BLaER1 (cell line): ENCODE results near the gene GLI1.
"Not testable (repeated sequence)": the region's sequence is repeated elsewhere in the genome, so short reads cannot be mapped to it uniquely, and the experiment has no call there.

Experiments used
- H3K27ac ChIP-seq: shearing (Covaris generic); formaldehyde crosslinking; 2 replicates; pipeline ENCODE4 v1.8.1; 2022
- H3K27me3 ChIP-seq: shearing (Covaris generic); formaldehyde crosslinking; 2 replicates; pipeline ENCODE4 v1.8.1; 2022
- H3K36me3 ChIP-seq: shearing (Covaris generic); formaldehyde crosslinking; 2 replicates; pipeline ENCODE4 v1.8.1; 2022
- H3K4me1 ChIP-seq: shearing (Covaris generic); formaldehyde crosslinking; 2 replicates; pipeline ENCODE4 v1.8.1; 2022
- H3K4me2 ChIP-seq: shearing (Covaris generic); formaldehyde crosslinking; 2 replicates; pipeline ENCODE4 v1.8.1; 2022
- H3K4me3 ChIP-seq: shearing (Covaris generic); formaldehyde crosslinking; 2 replicates; pipeline ENCODE4 v1.8.1; 2022
- H3K9ac ChIP-seq: shearing (Covaris generic); formaldehyde crosslinking; 2 replicates; pipeline ENCODE4 v1.8.1; 2022
- H3K9me3 ChIP-seq: shearing (Covaris generic); formaldehyde crosslinking; 2 replicates; pipeline ENCODE4 v1.8.1; 2022
- H4K20me1 ChIP-seq: shearing (Covaris generic); formaldehyde crosslinking; 2 replicates; pipeline ENCODE4 v1.8.1; 2022
- Cebpa-rat ChIP-seq: shearing (Covaris generic); IDR thresholded peaks from 2 replicates; pipeline ENCODE4 v1.8.1; 2022

Gene GLI1

GRCh38 chr12:57516617-57517153, 57.1 kb downstream of the GLI1 start:
- 0 out of 2 replicates have a peak overlapping the region, but pooled peaks have one; percentile 8 for H3K27ac ChIP-seq
- peaks cover 76% of the 10 kb centered on the region for H3K36me3 ChIP-seq
- H3K4me1 ChIP-seq: peaks cover 30% of the 10 kb centered on the region
- no peak overlapping the region for H3K4me2 ChIP-seq
- H3K9ac ChIP-seq: peak overlapping the region; percentile 27; the same call in 1 of the 2 replicates
- H3K4me3 ChIP-seq: no peak overlapping the region
- no peak for TF ChIP-seq Cebpa-rat
- peaks cover 78% of the 10 kb centered on the region for H4K20me1 ChIP-seq
- no peaks in the 10 kb centered on the region for H3K27me3 ChIP-seq
- no peaks in the 10 kb centered on the region for H3K9me3 ChIP-seq

- H3K27ac ChIP-seq: 0 out of 2 replicates have a peak overlapping the region, but pooled peaks have one; percentile 8
- H3K9ac ChIP-seq: peak overlapping the region; percentile 27; the same call in 1 of the 2 replicates
- TF ChIP-seq Cebpa-rat: no peak
- H3K4me3 ChIP-seq: no peak overlapping the region
- H4K20me1 ChIP-seq: peaks cover 73% of the 10 kb centered on the region
- peaks cover 71% of the 10 kb centered on the region for H3K36me3 ChIP-seq
- H3K27me3 ChIP-seq: no peaks in the 10 kb centered on the region
- H3K4me1 ChIP-seq: peaks cover 35% of the 10 kb centered on the region
- no peaks in the 10 kb centered on the region for H3K9me3 ChIP-seq
- no peak overlapping the region for H3K4me2 ChIP-seq
Measured at GRCh38 chr12:57517187-57517586, 57.6 kb downstream of the GLI1 start.

- H3K27me3 ChIP-seq, H3K9me3 ChIP-seq, H3K27ac ChIP-seq, H3K4me3 ChIP-seq: not testable (repeated sequence)
- Histone ChIP-seq H3K4me1 (peaks cover 37% of the 10 kb centered on the region), H3K9ac (0 out of 2 replicates have a peak overlapping the region, but pooled peaks have one; percentile 97), H3K36me3 (peaks cover 66% of the 10 kb centered on the region), H3K4me2 (peak overlapping the region; percentile 86), H4K20me1 (peaks cover 70% of the 10 kb centered on the region)
Measured at GRCh38 chr12:57517718-57518117, 58.1 kb downstream of the GLI1 start.

DNA sequence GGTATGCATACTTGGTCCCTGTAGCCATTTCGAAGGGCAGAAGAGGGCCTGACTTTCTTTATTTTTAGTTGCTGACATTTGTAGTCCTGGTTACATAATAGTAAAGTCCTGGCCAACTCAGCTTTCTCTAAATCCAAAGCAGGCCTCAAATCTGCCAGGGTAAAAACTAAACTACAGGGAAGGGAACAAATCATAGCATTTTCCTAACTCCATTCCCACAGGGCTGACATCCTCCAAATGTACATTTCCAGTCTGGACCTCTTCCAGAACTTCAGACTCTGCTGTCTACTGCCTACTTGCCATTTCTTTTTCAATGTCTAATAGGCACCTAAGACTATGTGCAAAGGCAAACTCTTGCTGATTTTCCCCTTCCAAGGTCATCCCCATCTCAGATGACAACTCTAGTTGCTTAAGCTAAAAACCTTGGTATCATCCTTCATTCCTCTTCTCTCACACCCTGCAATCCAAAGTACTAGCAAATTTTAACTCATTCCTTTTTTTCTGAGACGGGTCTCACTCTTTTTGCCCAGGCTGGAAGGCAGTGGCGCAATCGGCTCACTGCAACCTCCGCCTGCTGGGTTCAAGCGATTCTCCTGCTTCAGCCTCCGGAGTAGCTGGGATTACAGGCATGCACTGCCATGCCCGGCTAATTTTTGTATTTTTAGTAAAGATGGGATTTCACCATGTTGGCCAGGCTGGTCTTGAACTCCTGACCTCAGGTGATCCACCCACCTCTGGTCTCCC, 58.8 kb downstream of the GLI1 start:
- peak; percentile 10; the same call in 1 of the 2 replicates for TF ChIP-seq Cebpa-rat
- peak overlapping the region; percentile 86 for H3K4me2 ChIP-seq
- peaks cover 38% of the 10 kb centered on the region for H3K4me1 ChIP-seq
- H3K4me3 ChIP-seq: peak overlapping the region; percentile 84
- H3K9ac ChIP-seq: peak overlapping the region; percentile 97
- H3K9me3 ChIP-seq: no peaks in the 10 kb centered on the region
- H4K20me1 ChIP-seq: peaks cover 66% of the 10 kb centered on the region
- H3K27me3 ChIP-seq: no peaks in the 10 kb centered on the region
- peaks cover 60% of the 10 kb centered on the region for H3K36me3 ChIP-seq
- no peak overlapping the region for H3K27ac ChIP-seq

GRCh38 chr12:57518920-57519795, 59.6 kb downstream of the GLI1 start:
- no peak; the same call in 1 of the 2 replicates for TF ChIP-seq Cebpa-rat
- Histone ChIP-seq H3K9ac (peak overlapping the region; percentile 97), H3K4me3 (peak overlapping the region; percentile 84), H3K27me3 (no peaks in the 10 kb centered on the region), H3K27ac (peak overlapping the region; percentile 93), H4K20me1 (peaks cover 69% of the 10 kb centered on the region), H3K36me3 (peaks cover 54% of the 10 kb centered on the region), H3K4me1 (peaks cover 46% of the 10 kb centered on the region), H3K9me3 (no peaks in the 10 kb centered on the region), H3K4me2 (peak overlapping the region; percentile 86)

DNA sequence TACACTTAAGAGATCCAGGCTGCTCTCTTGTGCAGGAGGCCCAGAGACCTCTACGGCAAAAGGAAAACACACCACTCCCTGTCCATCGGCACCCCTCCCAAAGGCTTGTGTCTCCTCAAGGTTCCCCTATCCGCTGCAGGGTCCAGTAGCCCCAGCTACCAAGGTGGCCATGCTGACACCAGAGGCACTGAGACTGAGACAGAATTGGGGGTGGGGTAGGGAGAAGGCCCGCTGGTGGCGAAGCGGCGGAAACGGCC, 60.1 kb downstream of the GLI1 start:
- Histone ChIP-seq H3K9ac (peak overlapping the region; percentile 97), H3K27me3 (no peaks in the 10 kb centered on the region), H3K4me2 (peak overlapping the region; percentile 86), H3K4me3 (peak overlapping the region; percentile 84), H4K20me1 (peaks cover 69% of the 10 kb centered on the region), H3K36me3 (peaks cover 54% of the 10 kb centered on the region), H3K4me1 (peaks cover 52% of the 10 kb centered on the region), H3K9me3 (no peaks in the 10 kb centered on the region), H3K27ac (peak overlapping the region; percentile 93)
- no peak for TF ChIP-seq Cebpa-rat

GRCh38 chr12:57520053-57520818, 60.7 kb downstream of the GLI1 start, which contains the start of gene DDIT3:
TSS of gene DDIT3 (minus strand) at chr12:57520514. CDS start at chr12:57517406, 3,108 bp downstream.
- Histone ChIP-seq H3K9ac (peak within 1 kb of the TSS; percentile 97), H3K4me2 (peak within 1 kb of the TSS; percentile 95), H3K27me3 (no peaks in the 10 kb centered on the region), H3K4me3 (peak within 1 kb of the TSS; percentile 84), H4K20me1 (peaks cover 69% of the 10 kb centered on the region), H3K4me1 (peaks cover 57% of the 10 kb centered on the region), H3K36me3 (peaks cover 54% of the 10 kb centered on the region), H3K9me3 (no peaks in the 10 kb centered on the region), H3K27ac (peak within 1 kb of the TSS; percentile 98)
- TF ChIP-seq Cebpa-rat: no peak

GRCh38 chr12:57521525-57522010, 62.0 kb downstream of the GLI1 start:
- no peak for TF ChIP-seq Cebpa-rat
- H3K9ac ChIP-seq: peak overlapping the region; percentile 85

More at GRCh38 chr12:57521525-57522010, 62.0 kb downstream of the GLI1 start:
- peak overlapping the region; percentile 98 for H3K27ac ChIP-seq
- H3K36me3 ChIP-seq: peaks cover 54% of the 10 kb centered on the region
- peaks cover 71% of the 10 kb centered on the region for H3K4me1 ChIP-seq
- no peaks in the 10 kb centered on the region for H3K9me3 ChIP-seq
- H4K20me1 ChIP-seq: peaks cover 68% of the 10 kb centered on the region
- H3K4me2 ChIP-seq: peak overlapping the region; percentile 95
- peak overlapping the region; percentile 84 for H3K4me3 ChIP-seq
- H3K27me3 ChIP-seq: no peaks in the 10 kb centered on the region
